Fibroblast of the aortic adventitia (primary cell): ENCODE data around the gene CX3CL1. TPM values are rescaled to one million over a fixed set of nuclear protein-coding genes. Genes with fewer than 3 reads are reported as not detected.

Experiments
- DNase-seq: peaks from one replicate; pipeline ENCODE4 v3.0.0-alpha.2; 2010; ENCODE audit warnings: low read depth
- H3K4me3 ChIP-seq: 2 replicates; pipeline ENCODE4 v1.5.1; 2011; ENCODE audit warnings: low read depth, mild to moderate bottlenecking, control low read depth, low read length, moderate library complexity
- CTCF ChIP-seq: IDR thresholded peaks from 2 replicates; pipeline ENCODE4 v1.5.1; 2011; ENCODE audit warnings: mild to moderate bottlenecking, low read length, control low read depth, inconsistent platforms; ENCODE audit not compliant: insufficient read depth
- total RNA-seq: library from RNA; depleted of rRNA; stranded (reverse); fragments of >200 nt; gene quantifications from 2 replicates; pipeline ENCODE4 v1.2.3, GENCODE V29; 2012; ENCODE audit warnings: low replicate concordance

Gene CX3CL1
- total RNA-seq, 1 donor, result 0.18 TPM

DNA sequence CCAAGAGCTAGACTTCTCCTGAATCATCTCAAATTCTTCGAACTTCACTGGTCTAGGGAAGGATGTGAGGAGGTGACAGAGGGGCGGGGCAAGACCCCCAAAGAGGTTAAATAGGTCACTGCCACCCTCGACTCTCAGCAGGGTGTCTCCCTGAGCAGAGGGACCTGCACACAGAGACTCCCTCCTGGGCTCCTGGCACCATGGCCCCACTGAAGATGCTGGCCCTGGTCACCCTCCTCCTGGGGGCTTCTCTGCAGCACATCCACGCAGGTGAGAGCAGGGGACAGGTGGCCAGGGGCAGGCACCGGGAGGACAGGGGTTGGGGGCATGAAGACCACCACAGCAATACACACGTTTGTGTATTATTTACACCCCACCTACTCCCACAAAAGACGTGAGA is 41.4 kb downstream of the CX3CL1 start:
- TF ChIP-seq CTCF, result no peak
- no peak for DNase-seq
- H3K4me3 ChIP-seq, result no peak overlapping the region

DNA sequence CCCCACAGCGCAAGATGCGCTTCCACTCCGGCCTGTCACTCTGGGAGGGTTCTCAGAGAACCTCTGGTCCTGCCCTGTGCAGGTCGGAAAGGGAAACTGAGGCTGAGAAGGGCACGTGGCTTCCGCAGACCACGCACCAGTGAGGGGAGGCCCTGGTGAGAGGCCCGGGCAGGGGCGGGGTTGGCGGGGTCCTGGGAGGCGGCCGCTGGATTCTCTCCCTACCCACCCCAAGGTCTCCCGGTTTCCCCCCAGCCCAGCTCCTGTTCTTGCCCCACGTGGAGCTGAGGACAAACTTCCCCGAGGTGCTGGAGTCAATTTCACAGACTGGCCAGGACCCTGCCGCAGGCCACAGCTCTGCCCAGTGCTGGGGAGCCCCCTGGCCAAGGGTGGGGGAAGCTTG is 43.8 kb downstream of the CX3CL1 start:
- DNase-seq, result no peak
- TF ChIP-seq CTCF, result no peak
- H3K4me3 ChIP-seq, result no peak overlapping the region

- H3K4me3 ChIP-seq, result no peak overlapping the region
- no peak for TF ChIP-seq CTCF
- DNase-seq, result no peak
These were observed 47.2 kb downstream of the CX3CL1 start for GRCh38 chr16:57419506-57419905.

DNA sequence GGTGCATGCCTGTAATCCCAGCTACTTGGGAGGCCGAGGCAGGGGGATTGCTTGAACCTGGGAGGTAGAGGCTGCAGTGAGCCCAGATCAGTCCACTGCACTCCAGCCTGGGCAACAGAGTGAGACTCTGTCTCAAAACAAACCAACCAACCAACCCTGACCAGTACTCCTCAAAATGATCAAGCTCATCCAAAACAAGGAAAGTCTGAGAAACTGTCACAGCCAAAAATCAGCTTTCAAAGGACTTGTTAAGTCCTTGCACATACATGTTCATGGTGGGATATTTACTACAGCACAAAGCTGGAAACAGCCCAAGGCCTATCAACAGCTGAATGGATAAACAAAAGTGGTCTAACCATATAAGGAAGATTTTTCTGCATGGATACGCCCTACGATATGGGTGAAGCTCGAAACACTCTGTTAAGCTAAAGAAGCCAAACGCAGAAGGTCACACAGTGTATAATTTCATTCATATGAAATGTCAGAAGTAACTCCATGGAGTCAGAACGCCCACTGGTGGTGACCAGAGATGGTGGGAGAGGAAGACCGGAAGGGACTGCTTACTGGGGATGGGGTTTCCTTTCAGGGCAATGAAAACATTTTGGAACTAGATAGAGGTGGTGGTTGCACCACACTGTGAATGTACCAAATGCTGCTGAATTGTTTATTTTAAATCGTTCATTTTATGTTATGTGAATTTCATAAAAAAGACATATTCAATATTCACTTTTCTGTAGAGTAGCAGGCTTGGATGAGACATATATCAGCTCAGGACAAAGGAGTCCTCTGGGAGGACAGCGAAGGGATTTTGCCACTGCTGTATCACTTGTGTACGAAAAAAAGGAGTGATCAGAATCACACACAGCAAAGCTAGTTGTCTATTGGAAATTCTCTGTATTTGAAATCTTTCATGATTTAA is 50.0 kb downstream of the CX3CL1 start:
- H3K4me3 ChIP-seq, result no peak overlapping the region
- peak; percentile 85 for TF ChIP-seq CTCF
- DNase-seq, result peak; percentile 79

DNA sequence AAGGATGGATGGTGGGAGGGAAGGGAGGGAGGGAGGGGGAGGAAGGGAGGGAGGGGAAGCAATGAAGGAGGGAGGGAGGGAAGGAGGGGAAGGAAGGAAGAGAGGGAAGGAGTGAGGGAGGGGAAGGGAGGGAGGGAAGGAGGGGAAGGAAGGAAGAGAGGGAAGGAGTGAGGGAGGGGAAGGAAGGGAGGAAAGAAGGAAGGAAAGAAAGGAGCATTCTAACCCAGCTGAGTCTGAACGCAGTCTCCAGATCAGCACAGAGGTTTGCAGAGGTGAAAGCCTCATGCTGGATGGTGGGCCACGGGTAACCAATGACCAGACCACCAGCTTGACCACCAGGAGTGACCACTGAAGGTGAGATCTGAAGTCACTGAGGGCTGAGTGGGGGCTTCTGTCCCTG is 50.9 kb downstream of the CX3CL1 start:
- no peak overlapping the region for H3K4me3 ChIP-seq
- TF ChIP-seq CTCF, result no peak
- no peak for DNase-seq

GRCh38 chr16:57424583-57424982 is 52.3 kb downstream of the CX3CL1 start:
- no peak overlapping the region for H3K4me3 ChIP-seq
- DNase-seq, result peak; percentile 29
- TF ChIP-seq CTCF, result no peak
